SU-DHL-6 (cell line): ENCODE measurements around the gene RASA2.

Experiments
- EZH2phosphoT487 ChIP-seq: fragments of 200-600 bp; sonication (generic), shearing (Covaris generic); conservative IDR thresholded peaks from 2 replicates; pipeline ENCODE4 v1.6.1; 2018; ENCODE audit warnings: mild to moderate bottlenecking, antibody characterized with exemption, low read length, moderate library complexity, mixed read lengths
- TF ChIP-seq, protein P1 (sequence below): fragments of 200-600 bp; sonication (generic); IDR thresholded peaks from one replicate; pipeline ENCODE4 v1.5.1; 2017; ENCODE audit warnings: antibody characterized with exemption, mild to moderate bottlenecking, low read length, moderate library complexity; ENCODE audit not compliant: insufficient read depth, poor library complexity, severe bottlenecking

GRCh38 chr3:141441381-141442364 lies 45.2 kb upstream of the RASA2 start:
- TF ChIP-seq EZH2phosphoT487 = no peak
- TF ChIP-seq, protein P1, sequence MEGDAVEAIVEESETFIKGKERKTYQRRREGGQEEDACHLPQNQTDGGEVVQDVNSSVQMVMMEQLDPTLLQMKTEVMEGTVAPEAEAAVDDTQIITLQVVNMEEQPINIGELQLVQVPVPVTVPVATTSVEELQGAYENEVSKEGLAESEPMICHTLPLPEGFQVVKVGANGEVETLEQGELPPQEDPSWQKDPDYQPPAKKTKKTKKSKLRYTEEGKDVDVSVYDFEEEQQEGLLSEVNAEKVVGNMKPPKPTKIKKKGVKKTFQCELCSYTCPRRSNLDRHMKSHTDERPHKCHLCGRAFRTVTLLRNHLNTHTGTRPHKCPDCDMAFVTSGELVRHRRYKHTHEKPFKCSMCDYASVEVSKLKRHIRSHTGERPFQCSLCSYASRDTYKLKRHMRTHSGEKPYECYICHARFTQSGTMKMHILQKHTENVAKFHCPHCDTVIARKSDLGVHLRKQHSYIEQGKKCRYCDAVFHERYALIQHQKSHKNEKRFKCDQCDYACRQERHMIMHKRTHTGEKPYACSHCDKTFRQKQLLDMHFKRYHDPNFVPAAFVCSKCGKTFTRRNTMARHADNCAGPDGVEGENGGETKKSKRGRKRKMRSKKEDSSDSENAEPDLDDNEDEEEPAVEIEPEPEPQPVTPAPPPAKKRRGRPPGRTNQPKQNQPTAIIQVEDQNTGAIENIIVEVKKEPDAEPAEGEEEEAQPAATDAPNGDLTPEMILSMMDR = peak; percentile 91
